A549 (cell line): ENCODE measurements around the gene METTL16.

Experiments
- ESRRA ChIP-seq: fragments of 150-350 bp; IDR thresholded peaks from 2 replicates; pipeline ENCODE4 v1.6.1; 2014; ENCODE audit warnings: mild to moderate bottlenecking, low read length, borderline replicate concordance
- MYC ChIP-seq: IDR thresholded peaks from 2 replicates; pipeline ENCODE4 v1.6.1; 2012; ENCODE audit warnings: mild to moderate bottlenecking, inconsistent platforms, low read length, improper control_type of control experiment, borderline replicate concordance
- POLR2A ChIP-seq: IDR thresholded peaks from 2 replicates; pipeline ENCODE4 v1.6.1; 2012; ENCODE audit warnings: mild to moderate bottlenecking, low read length
- REST ChIP-seq: fragments of 200-600 bp; sonication (generic); IDR thresholded peaks from 2 replicates; pipeline ENCODE4 v1.6.1; 2016; ENCODE audit warnings: antibody characterized with exemption, mild to moderate bottlenecking, moderate library complexity
- TF ChIP-seq, protein P1 (sequence below): fragments of >200 bp; sonication (Bioruptor Twin); formaldehyde crosslinking; IDR thresholded peaks from 3 replicates; pipeline ENCODE4 v1.5.1; 2016
- TF ChIP-seq, protein P2 (sequence below): IDR thresholded peaks from 2 replicates; pipeline ENCODE4 v1.6.1; 2012

DNA sequence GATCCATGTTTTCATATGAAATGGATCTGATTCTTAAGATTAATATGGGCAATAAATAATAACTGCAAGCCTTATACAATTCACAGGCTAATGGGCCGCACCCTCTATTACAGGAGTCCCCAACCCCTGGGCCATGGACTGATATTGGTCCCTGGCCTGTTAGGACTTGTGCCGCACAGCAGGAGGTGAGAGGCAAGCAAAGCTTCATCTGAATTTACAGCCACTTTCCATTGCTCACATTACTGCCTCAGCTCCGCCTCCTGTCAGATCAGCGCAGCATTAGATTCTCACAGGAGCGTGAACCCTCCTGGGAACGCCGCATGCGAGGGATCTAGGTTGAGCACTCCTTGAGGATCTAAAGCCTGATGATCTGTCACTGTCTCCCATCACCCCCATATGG, 26.8 kb downstream of the METTL16 start:
- TF ChIP-seq POLR2A (no peak), REST (no peak), MYC (no peak), ESRRA (no peak)
- TF ChIP-seq, protein P1, sequence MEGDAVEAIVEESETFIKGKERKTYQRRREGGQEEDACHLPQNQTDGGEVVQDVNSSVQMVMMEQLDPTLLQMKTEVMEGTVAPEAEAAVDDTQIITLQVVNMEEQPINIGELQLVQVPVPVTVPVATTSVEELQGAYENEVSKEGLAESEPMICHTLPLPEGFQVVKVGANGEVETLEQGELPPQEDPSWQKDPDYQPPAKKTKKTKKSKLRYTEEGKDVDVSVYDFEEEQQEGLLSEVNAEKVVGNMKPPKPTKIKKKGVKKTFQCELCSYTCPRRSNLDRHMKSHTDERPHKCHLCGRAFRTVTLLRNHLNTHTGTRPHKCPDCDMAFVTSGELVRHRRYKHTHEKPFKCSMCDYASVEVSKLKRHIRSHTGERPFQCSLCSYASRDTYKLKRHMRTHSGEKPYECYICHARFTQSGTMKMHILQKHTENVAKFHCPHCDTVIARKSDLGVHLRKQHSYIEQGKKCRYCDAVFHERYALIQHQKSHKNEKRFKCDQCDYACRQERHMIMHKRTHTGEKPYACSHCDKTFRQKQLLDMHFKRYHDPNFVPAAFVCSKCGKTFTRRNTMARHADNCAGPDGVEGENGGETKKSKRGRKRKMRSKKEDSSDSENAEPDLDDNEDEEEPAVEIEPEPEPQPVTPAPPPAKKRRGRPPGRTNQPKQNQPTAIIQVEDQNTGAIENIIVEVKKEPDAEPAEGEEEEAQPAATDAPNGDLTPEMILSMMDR = no peak
- TF ChIP-seq, protein P2, sequence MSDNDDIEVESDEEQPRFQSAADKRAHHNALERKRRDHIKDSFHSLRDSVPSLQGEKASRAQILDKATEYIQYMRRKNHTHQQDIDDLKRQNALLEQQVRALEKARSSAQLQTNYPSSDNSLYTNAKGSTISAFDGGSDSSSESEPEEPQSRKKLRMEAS = no peak
